K562 (cell line): ENCODE data around the gene SUCO. TPM values are rescaled to one million over a fixed set of nuclear protein-coding genes. Genes with fewer than 3 reads are reported as not detected.

Experiments used
- ATAC-seq: fragments of 200-7000 bp; cut with Tn5 transposase; 3 replicates; pipeline ENCODE4 v1.9.1; 2020; ENCODE audit warnings: moderate library complexity
- BruUV-seq: library from RNA; stranded (reverse); fragments of 400-500 nt; replicated peaks from 2 replicates; lab custom pipeline; 2021; lab: Mats Ljungman, UMichigan
- CTCF ChIA-PET: fragments of 300-600 bp; formaldehyde crosslinking; extraction: SDS; loops from one replicate; lab custom pipeline; 2021; ENCODE audit warnings: low intra/inter-chr PET ratio; lab: Yijun Ruan, JAX
- POLR2A ChIA-PET: fragments of 300-600, 350-650 bp; sonication (Branson Sonifier 250); formaldehyde crosslinking; extraction: SDS; loops from one replicate; lab custom pipeline; 2021; ENCODE audit warnings: antibody characterized with exemption, inconsistent platforms; lab: Yijun Ruan, JAX
- DNase-seq, 4 experiments: peaks; one replicate each; pipeline versions ENCODE4 v3.0.0 to v3.0.0-alpha.2; 2011 to 2018; ENCODE audit warnings: low spot score in 3 of 4, mixed read lengths in 3 of 4; ENCODE audit errors: extremely low read depth in 1 of 4
- FAIRE-seq: peaks from 2 replicates; lab custom pipeline; 2011; peaks lifted over from hg19 to GRCh38; lab: Jason Lieb, UNC
- H2AFZ ChIP-seq: 2 replicates; pipeline ENCODE4 v1.6.0; 2011; ENCODE audit warnings: low read depth, low read length, control low read depth, inconsistent platforms
- H3K27ac ChIP-seq: fragments of 200-600 bp; 3 replicates; pipeline ENCODE4 v1.8.0; 2011; ENCODE audit warnings: low read depth, mild to moderate bottlenecking, control low read depth, inconsistent platforms, low read length, moderate library complexity, mixed read lengths; ENCODE audit errors: extremely low read depth
- H3K27me3 ChIP-seq, 2 experiments: fragments of 300-600 bp in 1 of 2; 2 replicates in 1 of 2; 3 replicates in 1 of 2; pipeline versions ENCODE4 v1.6.0 to v1.8.0; 2011; ENCODE audit warnings: inconsistent platforms in 2 of 2, low read length in 2 of 2, mild to moderate bottlenecking in 1 of 2, mixed read lengths in 1 of 2, moderate library complexity in 1 of 2; ENCODE audit not compliant: control insufficient read depth in 2 of 2, insufficient read depth in 2 of 2
- H3K36me3 ChIP-seq: fragments of 300-600 bp; 3 replicates; pipeline ENCODE4 v1.8.0; 2011; ENCODE audit warnings: mild to moderate bottlenecking, low read length, inconsistent platforms; ENCODE audit not compliant: control insufficient read depth, insufficient read depth
- H3K4me1 ChIP-seq, 2 experiments: fragments of 200-600 bp in 1 of 2; replicated peaks in 1 of 2; 2 replicates in 1 of 2; 3 replicates in 1 of 2; pipeline versions ENCODE4 v1.5.1 to v1.8.0; 2011; ENCODE audit warnings: inconsistent platforms in 2 of 2, low read length in 2 of 2, mild to moderate bottlenecking in 1 of 2, mixed read lengths in 1 of 2, moderate library complexity in 1 of 2; ENCODE audit not compliant: control insufficient read depth in 2 of 2, insufficient read depth in 2 of 2
- H3K4me2 ChIP-seq: 2 replicates; pipeline ENCODE4 v1.6.1; 2011; ENCODE audit warnings: low read length, control low read depth, inconsistent platforms, mixed read lengths; ENCODE audit not compliant: insufficient read depth
- H3K4me3 ChIP-seq: fragments of 200-600 bp; sonication (generic), shearing (Covaris generic); 2 replicates; pipeline ENCODE4 v1.5.1; 2016; ENCODE audit warnings: control low read depth, inconsistent platforms
- H3K79me2 ChIP-seq: fragments of 200-600 bp; 3 replicates; pipeline ENCODE4 v1.8.0; 2011; ENCODE audit warnings: low read length, inconsistent platforms; ENCODE audit not compliant: control insufficient read depth, insufficient read depth
- H3K9ac ChIP-seq, 2 experiments: 2 replicates each; pipeline versions ENCODE4 v1.6.0 to v1.6.1; 2011; ENCODE audit warnings: low read depth in 2 of 2, low read length in 2 of 2, control low read depth in 1 of 2, inconsistent platforms in 1 of 2, mild to moderate bottlenecking in 1 of 2, mixed read lengths in 1 of 2; ENCODE audit not compliant: insufficient read depth in 1 of 2
- H3K9me1 ChIP-seq: one replicate; pipeline ENCODE4 v1.6.0; 2011; ENCODE audit warnings: inconsistent platforms, mild to moderate bottlenecking, low read length, moderate library complexity; ENCODE audit not compliant: control insufficient read depth, insufficient read depth
- H3K9me3 ChIP-seq: replicated peaks from 2 replicates; pipeline ENCODE4 v1.5.1; 2011; ENCODE audit warnings: low read depth, low read length, inconsistent platforms; ENCODE audit not compliant: control insufficient read depth, insufficient read depth
- H4K20me1 ChIP-seq: replicated peaks from 2 replicates; pipeline ENCODE4 v1.6.1; 2011; ENCODE audit warnings: low read length, inconsistent platforms, mixed read lengths; ENCODE audit not compliant: control insufficient read depth, insufficient read depth
- BRD4 ChIP-seq: fragments of 200-600 bp; sonication (generic); IDR thresholded peaks from 2 replicates; pipeline ENCODE4 v1.6.1; 2017; ENCODE audit warnings: inconsistent platforms
- FOXA3 ChIP-seq, 2 experiments: fragments of 450-650 bp in 1 of 2; sonication (generic) in 1 of 2; formaldehyde crosslinking; IDR thresholded peaks in 1 of 2; conservative IDR thresholded peaks in 1 of 2; 2 replicates each; pipeline versions ENCODE4 v1.4.0 to v1.8.0; 2020 to 2022; ENCODE audit warnings: mild to moderate bottlenecking in 2 of 2, missing genetic modification reagents in 1 of 2
- MAFF ChIP-seq: IDR thresholded peaks from 2 replicates; pipeline ENCODE4 v1.6.1; 2012; ENCODE audit warnings: low read length, improper control_type of control experiment
- SRSF7 ChIP-seq: fragments of 200-400 bp; formaldehyde crosslinking; optimal IDR thresholded peaks from 2 replicates; pipeline ENCODE3; 2017; ENCODE audit warnings: mild to moderate bottlenecking, low read depth, low read length
- WGBS: fragments of 100-300 bp; shearing (Covaris generic); methylation state at CpG from one replicate; pipeline ENCODE4 v1.1.6; 2016; ENCODE audit warnings: low coverage, mixed read lengths; ENCODE audit not compliant: insufficient coverage; ENCODE audit errors: missing lambda C conversion rate; 5-methylcytosine and 5-hydroxymethylcytosine counted together
- in situ Hi-C: fragments of 300-500 bp; cut with MboI; formaldehyde crosslinking; loops from 4 replicates; pipeline ENCODE4 v1.15.0; 2018; ENCODE audit warnings: inconsistent platforms, mixed read lengths
- intact Hi-C: fragments of 100-400 bp; cut with micrococcal nuclease; formaldehyde crosslinking; loops from 2 replicates; pipeline ENCODE4 v1.14.2; 2022
- polyA plus RNA-seq, 8 experiments: library from polyadenylated mRNA; depleted of rRNA in 4 of 8; stranded (reverse) in 5 of 8; unstranded in 3 of 8; fragments of >200 nt; fragmentation: Nextera tagmentation in 2 of 8; fragmentation: Illumina TruSeq in 1 of 8; extraction: Ambion mirVana in 2 of 8; extraction: Trizol in 1 of 8; gene quantifications; 2 replicates each; pipeline versions ENCODE4 v1.2.1 to v1.2.3, GENCODE V29; 2011 to 2014; ENCODE audit warnings: inconsistent platforms in 1 of 8, missing spikeins in 1 of 8
- total RNA-seq, 7 experiments: library from RNA; depleted of rRNA in 6 of 7; stranded (reverse); fragments of >200 nt in 6 of 7; fragmentation: Illumina TruSeq in 2 of 7; extraction: Trizol in 2 of 7; gene quantifications; 2 replicates each; pipeline versions ENCODE4 v1.2.1 to v1.2.3, GENCODE V29; 2011 to 2021; ENCODE audit warnings: low replicate concordance in 1 of 7
- TF ChIP-seq, protein P1 (sequence below): fragments of 450-650 bp; IDR thresholded peaks from 2 replicates; pipeline ENCODE4 v1.7.0; 2016; ENCODE audit warnings: borderline replicate concordance

SUCO gene
- total and polyA plus RNA-seq, 9 of the 15 experiments (the other 6 are each of a cell fraction or from before 2014, with no cell fraction given): 2.5 to 20.6 (median 14.3) TPM

DNA sequence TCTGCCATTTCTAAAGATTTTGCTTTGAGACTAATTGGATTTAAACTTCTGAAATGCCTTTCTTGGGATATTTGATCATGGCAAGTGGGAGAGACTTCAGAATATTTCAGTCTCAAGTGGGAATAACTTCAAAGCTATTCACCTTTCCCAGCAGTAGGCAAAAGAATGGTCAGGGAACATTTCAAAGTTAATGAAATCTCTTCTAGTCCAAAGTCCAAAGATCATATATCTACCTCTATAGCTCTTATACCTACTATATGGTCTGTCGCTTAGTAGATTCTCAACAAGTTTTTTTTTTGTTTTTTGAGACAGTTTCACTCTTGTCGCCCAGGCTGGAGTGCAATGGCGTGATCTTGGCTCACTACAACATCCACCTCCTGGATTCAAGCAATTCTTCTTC, 44.6 kb upstream of the SUCO start:
- in situ Hi-C loops (no loop called here), intact Hi-C loops (no loop called here)
- WGBS: 28% methylated on average over 3 of the region's 3 CpGs
- POLR2A ChIA-PET: interaction anchor here (0.7 to 2.1 kb wide), 3 partner anchors 13 to 68 kb away, joined by 3 to 4 read pairs (median 3); no protein-coding TSS in a partner anchor
- no peaks in the 10 kb centered on the region for H3K36me3 ChIP-seq
- H3K4me2 ChIP-seq: no peak overlapping the region
- H3K4me1 ChIP-seq: peaks cover 0 to 17% of the 10 kb centered on the region in 2 experiments; a peak in 3 of 5 replicates
- BruUV-seq: no TSS peak
- ATAC-seq (no peak), FAIRE-seq (no peak), DNase-seq (no peak)
- H3K9ac ChIP-seq: no peak overlapping the region
- CTCF ChIA-PET: no interaction called here
- H3K9me3 ChIP-seq: no peaks in the 10 kb centered on the region
- H4K20me1 ChIP-seq: no peaks in the 10 kb centered on the region
- H3K27ac ChIP-seq: no peak overlapping the region
- no peaks in the 10 kb centered on the region for H3K9me1 ChIP-seq
- H3K79me2 ChIP-seq: no peaks in the 10 kb centered on the region
- no peak for TF ChIP-seq MAFF
- TF ChIP-seq BRD4: no peak
- TF ChIP-seq, protein P1, sequence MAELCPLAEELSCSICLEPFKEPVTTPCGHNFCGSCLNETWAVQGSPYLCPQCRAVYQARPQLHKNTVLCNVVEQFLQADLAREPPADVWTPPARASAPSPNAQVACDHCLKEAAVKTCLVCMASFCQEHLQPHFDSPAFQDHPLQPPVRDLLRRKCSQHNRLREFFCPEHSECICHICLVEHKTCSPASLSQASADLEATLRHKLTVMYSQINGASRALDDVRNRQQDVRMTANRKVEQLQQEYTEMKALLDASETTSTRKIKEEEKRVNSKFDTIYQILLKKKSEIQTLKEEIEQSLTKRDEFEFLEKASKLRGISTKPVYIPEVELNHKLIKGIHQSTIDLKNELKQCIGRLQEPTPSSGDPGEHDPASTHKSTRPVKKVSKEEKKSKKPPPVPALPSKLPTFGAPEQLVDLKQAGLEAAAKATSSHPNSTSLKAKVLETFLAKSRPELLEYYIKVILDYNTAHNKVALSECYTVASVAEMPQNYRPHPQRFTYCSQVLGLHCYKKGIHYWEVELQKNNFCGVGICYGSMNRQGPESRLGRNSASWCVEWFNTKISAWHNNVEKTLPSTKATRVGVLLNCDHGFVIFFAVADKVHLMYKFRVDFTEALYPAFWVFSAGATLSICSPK: no peak
- no peak for TF ChIP-seq FOXA3 (CRISPR knock-in tag; conservative IDR thresholded peaks at IDR 0.05 in 1 of 2, IDR thresholded peaks at IDR 0.05 in 1 of 2)
- TF ChIP-seq SRSF7: no peak
- no peak overlapping the region for H2AFZ ChIP-seq
- no peaks in the 10 kb centered on the region for H3K27me3 ChIP-seq
- no peak overlapping the region for H3K4me3 ChIP-seq
